Hippocampal formation (tissue), 2 donors: ENCODE data around the gene ARHGEF40.

Source experiments
- DNase-seq, 2 donors: peaks; one replicate each; lab custom pipeline; 2025; lab: John Stamatoyannopoulos, UW

Gene ARHGEF40

DNA sequence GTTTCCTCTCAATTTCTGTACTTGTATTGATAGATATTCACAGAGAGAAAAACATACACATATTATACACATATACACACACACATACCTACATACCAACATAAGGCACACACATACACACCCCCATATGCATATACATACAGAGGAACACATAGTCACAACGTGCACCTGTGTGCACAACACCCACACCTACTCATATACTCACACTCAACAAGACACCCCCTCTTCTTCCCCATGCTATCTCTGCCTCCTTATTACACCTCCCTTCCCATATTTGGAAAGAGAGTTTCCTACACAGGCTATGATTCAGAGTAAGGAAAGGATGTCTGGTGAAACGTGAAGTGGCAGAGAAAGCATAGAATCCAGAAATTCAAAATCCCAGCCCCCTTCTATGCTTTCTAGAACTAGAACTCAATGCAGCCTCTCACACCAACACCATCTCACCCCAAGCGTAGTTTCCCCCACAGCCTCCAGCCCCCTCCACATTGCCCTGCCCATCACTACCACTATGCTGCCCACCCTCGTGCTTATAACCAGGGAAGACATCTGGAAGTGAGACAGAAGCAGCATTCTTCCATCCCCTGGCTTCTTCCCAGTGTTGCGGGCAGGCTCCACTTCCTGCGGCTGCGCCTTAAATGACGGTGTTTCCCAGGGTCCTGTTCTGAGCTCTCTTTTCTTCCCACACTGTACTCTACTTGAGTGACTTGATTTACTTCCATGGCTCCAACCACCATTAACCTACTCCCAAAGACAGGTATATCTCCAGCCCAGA, 10.1 kb upstream of the ARHGEF40 start:
- DNase-seq = peak in 1 of 2 donors; percentile 16

GRCh38 chr14:21060614-21061346, 9.3 kb upstream of the ARHGEF40 start:
- DNase-seq = no peak

GRCh38 chr14:21061347-21061668, 8.8 kb upstream of the ARHGEF40 start:
- DNase-seq = no peak

DNA sequence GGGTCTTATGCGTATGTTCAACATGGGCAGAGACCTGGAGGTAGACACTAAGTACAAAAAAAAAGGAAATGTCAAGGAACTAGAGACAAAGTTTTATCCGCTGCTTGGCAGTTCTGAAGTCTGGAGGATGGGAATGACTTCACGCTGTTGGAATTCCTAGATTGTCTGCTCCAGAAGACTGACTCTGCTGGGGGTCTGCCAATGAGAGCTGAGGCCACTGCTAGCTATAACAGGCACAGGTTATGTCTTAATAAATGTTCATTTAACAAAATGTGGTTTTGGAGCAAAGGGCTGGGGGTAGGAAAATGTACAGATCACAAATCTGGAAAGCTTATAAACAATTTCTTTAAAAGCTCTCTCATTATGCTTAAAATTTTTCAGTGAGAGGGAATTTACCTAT, 6.6 kb upstream of the ARHGEF40 start:
- DNase-seq = no peak

DNA sequence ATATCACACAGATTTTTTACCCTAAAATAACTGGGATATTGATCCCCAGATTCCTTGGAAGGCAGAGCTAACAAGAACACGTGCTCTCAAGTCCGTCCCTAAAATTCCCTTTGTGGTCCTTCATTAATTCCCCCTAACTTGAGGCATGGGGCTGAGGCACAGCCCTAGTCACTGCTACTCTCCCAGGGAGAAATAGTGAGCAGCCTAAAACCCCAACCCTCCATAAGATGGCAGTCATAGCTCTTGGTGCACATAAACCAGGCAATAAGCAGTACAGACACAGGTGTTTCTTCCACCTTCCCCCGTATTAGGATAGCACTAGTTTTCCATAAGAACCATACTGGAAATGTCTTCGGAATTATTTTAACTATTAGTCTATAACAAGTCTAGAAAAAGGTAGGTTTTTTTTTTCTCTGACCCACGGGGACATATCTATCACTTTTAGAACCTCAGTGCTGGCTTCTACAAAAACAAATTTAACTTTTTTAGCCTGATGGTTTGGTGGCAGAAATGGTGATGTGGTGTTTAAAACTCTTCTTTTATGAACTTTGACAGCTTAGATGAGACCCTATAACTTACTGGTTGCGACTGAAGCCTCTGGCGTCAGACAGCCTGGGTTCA, 3.1 kb upstream of the ARHGEF40 start:
- no peak for DNase-seq

DNA sequence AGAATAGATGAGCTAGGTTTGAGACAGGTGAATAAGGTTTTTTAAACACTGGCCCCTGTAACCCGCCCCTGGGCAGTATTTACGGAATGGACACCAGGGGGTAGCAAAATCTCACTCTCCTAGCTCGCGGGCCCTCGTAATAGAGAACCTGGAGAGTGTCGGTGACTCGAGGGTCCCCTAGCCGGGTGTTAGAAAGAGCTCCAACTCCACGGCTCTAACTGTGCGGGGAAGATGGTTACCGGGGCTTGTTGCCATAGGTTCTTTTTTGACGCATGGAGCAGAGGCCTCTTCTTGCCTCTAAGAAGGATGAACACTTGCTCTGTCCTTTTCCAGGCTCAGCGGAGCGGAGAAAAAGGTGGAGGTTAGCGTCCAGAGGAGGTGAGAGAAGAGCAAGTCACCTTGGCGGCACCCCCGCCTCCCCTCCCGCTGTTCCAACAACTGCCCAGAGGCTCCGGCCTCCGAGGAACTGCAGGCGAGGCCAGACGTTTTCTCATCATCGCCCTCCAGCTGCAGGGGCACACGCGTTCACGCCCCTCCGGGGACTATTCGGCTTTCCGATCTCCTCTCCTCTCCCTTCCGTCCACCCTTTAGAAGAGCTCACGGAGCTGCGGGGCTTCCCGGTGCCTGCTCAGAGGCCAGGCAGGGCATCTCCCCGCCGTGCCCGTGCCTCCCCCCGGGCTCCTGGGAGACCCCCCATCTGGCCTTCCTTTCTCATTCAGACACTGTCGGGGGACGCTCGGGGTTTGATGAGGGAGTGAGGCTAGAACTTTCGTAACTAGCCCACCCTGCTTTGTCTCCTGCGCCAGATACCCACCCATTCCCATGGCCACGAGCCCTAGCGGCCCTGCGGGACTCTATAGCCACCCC, 1.4 kb upstream of the ARHGEF40 start:
- DNase-seq = peak; percentile 40 to 57

GRCh38 chr14:21069388-21070082, 569 bp upstream of the ARHGEF40 start:
- peak; percentile 68 to 78 for DNase-seq

DNA sequence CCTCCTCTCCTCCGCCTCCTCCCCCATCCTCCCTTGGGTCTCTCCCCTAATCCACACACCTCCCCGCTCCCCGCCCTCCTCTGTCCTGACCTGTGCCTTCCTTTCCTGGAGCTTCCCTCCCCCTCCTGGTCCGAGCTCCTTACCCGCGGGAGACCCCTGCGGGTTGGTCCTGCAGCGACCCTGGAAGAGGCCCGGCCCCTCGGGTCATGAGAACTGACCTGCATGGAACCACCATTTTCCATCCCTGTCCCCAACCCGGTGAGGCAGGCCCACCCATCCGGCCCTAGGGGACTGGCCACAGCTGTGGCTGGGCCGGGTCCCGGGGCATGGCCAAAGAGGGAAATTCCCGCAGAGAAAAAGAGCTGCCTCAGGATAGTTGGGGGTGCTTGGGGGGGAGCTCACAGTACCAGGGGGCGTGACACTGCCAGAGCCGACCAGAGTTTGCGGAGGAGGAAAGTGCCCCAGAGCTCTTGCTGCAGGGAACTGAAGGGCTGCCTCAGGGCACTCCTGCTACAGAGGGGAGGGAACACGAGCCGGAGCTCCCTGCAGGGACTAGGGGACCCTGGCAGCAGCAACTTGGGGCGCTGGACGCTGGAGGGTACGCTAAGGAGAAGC, 613 bp downstream of the ARHGEF40 start:
- peak; percentile 11 to 68 for DNase-seq

DNA sequence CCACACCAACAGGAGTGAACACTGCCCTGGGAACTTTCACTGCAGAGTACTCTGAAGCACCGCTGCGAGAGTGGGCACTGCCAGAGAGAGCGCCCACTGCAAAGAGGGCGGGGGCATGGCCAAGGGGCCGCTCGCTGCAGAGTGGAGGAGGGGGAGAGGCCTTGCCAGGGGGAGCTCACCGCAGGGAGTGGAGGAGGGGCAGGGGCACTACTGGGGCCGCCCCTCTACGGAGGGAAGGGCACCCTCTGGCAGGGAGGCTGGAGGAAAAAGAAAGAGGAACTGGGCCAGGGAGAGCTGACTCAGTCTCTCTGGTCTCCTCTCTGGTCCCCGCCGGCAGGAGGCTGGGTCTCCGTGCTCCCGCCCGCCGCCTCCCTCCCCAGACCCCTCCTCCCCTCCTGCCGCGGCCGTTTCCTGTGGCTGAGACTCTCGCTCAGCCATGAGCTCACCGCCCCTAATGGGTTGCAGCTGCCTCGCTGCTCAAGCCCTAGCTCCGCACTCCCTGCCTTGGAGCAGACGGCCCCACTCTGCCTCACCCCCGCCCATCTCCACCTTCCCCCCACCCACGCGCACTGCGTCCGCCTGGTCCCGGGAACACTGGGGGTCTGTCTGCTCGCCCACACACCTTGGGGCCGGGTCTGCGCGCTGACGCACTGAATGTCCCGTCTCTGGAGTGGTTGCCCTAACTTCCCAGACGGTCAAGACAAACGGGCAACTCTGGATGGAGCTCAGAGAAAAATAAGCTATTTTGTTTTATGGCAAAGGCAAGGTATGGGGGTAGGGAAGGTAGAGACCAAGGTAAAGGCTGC, 1.3 kb downstream of the ARHGEF40 start:
- DNase-seq = peak; percentile 35 to 76

GRCh38 chr14:21072031-21072473, 1.9 kb downstream of the ARHGEF40 start:
- peak in 1 of 2 donors; percentile 36 for DNase-seq

DNA sequence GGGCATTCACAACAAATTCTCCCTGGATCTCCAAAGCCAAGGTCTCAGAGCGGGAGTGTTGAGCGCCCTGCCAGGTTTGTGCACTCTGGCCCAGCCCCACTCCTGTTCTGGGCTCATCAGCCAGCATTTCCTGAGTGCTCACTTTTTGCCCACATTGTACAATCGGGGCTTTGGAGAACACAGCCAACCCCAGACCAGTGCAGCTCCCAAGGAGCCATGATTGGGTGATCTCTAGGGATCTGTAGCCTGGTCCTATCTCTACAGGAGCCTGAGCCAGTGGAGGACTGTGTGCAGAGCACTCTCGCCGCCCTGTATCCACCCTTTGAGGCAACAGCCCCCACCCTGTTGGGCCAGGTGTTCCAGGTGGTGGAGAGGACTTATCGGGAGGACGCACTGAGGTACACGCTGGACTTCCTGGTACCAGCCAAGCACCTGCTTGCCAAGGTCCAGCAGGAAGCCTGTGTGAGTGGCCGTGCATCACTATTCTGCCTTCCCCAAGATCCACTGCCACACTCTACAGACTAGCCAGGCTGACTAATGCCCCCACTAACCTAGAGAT, 2.8 kb downstream of the ARHGEF40 start:
- DNase-seq = no peak

DNA sequence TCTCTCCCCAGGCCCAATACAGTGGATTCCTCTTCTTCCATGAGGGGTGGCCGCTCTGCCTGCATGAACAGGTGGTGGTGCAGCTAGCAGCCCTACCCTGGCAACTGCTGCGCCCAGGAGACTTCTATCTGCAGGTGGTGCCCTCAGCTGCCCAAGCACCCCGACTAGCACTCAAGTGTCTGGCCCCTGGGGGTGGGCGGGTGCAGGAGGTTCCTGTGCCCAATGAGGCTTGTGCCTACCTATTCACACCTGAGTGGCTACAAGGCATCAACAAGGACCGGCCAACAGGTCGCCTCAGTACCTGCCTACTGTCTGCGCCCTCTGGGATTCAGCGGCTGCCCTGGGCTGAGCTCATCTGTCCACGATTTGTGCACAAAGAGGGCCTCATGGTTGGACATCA, 3.8 kb downstream of the ARHGEF40 start:
- no peak for DNase-seq

DNA sequence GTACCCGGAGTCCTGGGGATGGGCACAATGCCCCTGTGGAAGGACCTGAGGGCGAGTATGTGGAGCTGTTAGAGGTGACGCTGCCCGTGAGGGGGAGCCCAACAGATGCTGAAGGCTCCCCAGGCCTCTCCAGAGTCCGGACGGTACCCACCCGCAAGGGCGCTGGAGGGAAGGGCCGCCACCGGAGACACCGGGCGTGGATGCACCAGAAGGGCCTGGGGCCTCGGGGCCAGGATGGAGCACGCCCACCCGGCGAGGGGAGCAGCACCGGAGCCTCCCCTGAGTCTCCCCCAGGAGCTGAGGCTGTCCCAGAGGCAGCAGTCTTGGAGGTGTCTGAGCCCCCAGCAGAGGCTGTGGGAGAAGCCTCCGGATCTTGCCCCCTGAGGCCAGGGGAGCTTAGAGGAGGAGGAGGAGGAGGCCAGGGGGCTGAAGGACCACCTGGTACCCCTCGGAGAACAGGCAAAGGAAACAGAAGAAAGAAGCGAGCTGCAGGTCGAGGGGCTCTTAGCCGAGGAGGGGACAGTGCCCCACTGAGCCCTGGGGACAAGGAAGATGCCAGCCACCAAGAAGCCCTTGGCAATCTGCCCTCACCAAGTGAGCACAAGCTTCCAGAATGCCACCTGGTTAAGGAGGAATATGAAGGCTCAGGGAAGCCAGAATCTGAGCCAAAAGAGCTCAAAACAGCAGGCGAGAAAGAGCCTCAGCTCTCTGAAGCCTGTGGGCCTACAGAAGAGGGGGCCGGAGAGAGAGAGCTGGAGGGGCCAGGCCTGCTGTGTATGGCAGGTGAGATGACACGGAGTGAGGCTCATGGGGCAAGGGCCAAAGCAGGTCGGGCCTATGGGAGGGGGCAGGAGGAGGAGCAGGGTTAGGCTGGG, 4.5 kb downstream of the ARHGEF40 start:
- DNase-seq = no peak

- DNase-seq = no peak
Measured at GRCh38 chr14:21075719-21076437, 5.8 kb downstream of the ARHGEF40 start.

DNA sequence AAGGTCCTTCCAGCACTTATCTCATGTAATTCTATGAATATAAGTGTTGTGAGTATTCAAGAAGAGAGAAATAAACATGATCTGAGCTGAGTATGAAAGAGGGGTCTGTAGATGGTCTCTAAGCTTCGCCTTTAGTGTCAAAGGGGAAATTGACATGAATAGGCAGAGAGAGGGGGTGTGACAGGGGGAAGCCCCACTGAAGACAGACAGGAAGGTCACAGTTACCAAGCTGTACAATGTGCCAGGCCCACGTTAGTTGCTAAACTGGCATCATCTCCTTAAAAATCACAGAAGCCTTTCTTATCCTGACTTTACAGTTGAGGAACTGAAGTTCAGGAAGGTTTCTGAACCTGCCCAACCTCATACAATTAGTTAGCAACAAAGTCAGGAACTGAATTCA, 7.6 kb downstream of the ARHGEF40 start:
- no peak for DNase-seq

DNA sequence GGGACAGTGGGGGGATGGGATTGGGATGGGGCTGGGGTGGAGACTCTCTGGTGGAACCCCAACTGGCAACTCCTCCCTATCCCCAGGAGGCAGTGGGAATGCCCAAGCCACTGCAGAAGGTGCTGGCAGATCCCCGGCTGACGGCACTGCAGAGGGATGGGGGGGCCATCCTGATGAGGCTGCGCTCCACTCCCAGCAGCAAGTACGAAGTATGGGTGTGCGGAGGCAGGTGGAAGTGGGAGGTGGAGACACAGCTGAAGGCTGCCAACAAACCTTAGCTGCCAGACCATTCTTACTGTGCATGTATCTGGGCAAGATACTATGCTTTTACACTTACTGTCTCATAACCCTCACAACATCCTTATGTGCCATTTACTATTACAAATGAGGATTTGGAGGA, 8.2 kb downstream of the ARHGEF40 start:
- DNase-seq = no peak

GRCh38 chr14:21078726-21079125, 8.6 kb downstream of the ARHGEF40 start:
- DNase-seq = no peak

DNA sequence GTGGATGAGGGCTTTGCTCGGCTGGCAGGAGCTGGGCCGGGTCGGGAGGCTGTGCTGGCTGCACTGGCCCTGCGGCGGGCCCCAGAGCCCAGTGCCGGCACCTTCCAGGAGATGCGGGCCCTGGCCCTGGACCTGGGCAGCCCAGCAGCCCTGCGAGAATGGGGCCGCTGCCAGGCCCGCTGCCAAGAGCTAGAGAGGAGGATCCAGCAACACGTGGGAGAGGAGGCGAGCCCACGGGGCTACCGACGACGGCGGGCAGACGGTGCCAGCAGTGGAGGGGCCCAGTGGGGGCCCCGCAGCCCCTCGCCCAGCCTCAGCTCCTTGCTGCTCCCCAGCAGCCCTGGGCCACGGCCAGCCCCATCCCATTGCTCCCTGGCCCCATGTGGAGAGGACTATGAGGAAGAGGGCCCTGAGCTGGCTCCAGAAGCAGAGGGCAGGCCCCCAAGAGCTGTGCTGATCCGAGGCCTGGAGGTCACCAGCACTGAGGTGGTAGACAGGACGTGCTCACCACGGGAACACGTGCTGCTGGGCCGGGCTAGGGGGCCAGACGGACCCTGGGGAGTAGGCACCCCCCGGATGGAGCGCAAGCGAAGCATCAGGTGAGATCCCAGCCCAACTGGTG, 11.5 kb downstream of the ARHGEF40 start:
- DNase-seq = no peak
